GM21723 (cell line): Measurements from ENCODE around the gene EVX2.

ENCODE experiments used
- ATAC-seq: cut with Tn5 transposase; IDR thresholded peaks from one replicate; pipeline ENCODE4 v1.9.1; 2021; ENCODE audit warnings: mild to moderate bottlenecking, moderate library complexity; ENCODE audit not compliant: unreplicated experiment

EVX2 gene

DNA sequence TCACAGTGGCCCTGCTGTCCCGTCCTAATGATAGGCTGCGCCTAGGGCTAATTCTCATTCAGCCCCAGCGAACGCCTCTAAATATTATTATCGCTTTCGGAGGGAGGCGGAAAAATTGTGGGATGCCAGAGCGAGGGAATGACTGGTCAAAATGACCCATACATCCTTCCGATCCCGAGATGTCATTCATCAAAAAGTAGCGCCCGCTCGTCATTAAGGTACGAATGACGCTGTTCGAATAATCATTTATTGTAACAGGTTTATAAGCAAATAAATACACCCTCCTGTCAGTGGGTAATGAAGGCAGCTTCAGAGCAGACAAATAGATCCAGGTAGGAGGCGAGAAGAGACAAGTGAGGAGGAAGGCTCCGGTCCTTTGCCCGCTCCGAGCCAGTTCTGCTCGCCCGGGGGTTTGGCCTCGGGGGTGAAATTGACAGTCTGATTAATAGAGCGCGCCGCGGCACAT is at the start of gene EVX2:
Gene EVX2, minus strand, starts transcription at position 167 of the 466 bp plus-strand sequence. CDS start 186 bp downstream, outside the sequence.
- no peak for ATAC-seq

DNA sequence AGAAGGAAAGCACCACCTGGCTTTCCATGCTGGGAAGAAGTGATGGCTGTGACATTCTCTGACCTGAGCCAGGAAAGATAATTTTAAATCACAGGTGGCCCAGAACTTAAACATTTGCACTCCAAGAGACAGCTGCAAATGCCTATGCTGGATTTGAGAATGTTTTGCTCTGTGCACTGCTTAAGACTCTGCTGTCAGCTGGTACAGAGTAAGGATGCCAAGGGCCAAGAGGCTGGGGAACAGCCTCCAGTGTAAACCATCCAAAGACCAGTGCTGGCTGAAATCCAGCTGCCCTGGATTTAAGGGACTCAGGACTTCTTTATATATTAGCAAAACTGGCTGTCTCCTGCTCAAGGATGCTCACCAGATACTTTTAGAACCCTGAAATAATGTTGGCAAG is 49.6 kb upstream of the EVX2 start:
- no peak for ATAC-seq

DNA sequence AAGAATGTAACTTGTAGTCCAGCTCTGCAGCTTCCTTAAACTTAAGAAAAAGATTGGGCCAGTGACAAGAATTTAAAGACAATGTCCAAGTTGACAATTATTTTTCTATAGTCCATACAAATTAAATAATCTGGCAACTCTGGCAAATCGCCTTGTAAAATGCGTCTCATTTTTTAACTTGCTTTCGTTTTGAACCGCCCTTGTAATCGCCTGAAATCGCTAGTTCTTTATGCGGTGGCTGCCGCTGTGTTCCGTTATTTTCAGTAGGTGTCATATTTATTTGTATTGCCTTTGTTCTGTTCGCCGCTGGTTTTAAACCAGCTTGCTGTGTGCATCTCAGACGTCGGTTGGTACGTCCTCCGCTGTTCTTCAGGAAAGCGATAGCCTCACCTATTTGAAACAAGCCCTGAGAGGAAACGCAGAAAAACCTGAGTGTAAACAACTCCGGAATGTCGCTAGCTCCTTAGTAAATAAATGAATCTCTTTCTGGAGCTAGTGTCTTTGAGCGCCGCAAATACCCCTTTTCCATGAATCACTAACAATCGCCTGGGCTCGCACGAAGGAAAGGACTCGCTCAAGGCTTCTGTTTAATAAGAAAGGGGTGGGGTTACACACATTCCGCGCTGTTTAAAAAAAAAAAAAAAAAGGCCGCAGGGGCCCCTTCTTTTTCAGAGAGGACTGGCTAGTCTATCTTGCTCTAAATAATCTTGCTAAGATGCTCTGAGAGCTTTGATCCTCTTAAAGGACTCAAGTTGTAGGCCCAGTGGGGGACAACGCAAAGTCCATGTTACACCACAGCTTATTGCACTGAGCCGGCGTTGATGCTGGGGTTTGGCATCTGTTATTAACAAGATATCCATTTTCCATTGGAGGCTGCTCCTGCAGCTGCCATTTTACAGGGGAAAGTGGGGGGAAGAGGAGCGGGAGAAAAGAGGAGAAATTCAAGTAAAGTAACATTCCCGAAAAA is 48.7 kb upstream of the EVX2 start:
- ATAC-seq, result no peak

DNA sequence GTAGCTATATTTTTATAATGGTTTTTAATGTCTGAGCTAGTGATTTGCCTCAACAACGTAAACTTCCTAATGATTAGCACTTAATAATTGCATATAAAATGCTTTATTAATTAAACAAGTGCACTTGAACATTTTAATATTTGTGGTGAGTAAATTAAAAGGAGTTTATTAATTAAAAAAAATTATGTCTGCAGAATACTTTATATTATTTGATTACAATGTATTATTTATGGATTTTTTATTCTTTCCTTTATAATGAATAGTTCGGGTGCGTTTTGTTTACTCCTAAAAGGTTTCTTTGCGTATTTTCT is 48.0 kb upstream of the EVX2 start:
- ATAC-seq, result no peak

DNA sequence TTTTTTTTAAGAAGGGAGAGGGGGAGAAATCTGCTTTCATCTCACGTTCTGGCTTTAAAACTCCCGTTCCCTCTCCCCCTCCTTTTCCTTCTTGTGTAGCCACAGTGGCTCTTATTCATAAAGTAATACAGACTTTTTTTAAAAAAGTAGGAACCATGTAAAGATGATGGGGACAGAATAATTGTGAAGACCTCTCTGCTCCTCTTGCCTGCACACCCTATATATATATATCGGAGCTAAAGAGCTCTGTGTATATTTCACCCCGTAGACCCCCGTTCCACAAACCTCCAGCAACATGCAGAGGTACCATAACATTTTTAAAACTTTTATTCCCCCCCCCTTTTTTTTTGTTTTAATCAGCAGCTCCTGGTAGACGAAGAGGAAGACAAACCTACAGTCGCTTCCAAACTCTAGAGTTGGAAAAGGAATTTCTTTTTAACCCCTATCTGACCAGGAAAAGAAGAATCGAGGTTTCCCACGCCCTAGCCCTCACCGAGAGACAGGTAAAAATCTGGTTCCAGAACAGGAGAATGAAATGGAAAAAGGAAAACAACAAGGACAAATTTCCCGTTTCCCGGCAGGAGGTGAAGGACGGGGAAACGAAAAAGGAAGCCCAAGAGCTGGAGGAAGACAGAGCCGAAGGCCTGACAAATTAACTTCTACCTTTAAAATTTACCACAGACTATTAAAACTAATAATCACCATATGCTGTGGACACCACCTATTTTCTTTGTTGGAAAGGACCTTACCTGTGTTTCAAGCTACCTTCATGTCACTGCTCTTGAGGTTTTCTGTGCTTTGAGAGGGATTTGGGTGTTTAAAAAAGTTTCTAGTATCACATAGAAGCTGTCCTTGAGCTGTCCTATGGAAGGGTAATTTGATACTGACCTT is 47.4 kb upstream of the EVX2 start:
- ATAC-seq, result no peak

DNA sequence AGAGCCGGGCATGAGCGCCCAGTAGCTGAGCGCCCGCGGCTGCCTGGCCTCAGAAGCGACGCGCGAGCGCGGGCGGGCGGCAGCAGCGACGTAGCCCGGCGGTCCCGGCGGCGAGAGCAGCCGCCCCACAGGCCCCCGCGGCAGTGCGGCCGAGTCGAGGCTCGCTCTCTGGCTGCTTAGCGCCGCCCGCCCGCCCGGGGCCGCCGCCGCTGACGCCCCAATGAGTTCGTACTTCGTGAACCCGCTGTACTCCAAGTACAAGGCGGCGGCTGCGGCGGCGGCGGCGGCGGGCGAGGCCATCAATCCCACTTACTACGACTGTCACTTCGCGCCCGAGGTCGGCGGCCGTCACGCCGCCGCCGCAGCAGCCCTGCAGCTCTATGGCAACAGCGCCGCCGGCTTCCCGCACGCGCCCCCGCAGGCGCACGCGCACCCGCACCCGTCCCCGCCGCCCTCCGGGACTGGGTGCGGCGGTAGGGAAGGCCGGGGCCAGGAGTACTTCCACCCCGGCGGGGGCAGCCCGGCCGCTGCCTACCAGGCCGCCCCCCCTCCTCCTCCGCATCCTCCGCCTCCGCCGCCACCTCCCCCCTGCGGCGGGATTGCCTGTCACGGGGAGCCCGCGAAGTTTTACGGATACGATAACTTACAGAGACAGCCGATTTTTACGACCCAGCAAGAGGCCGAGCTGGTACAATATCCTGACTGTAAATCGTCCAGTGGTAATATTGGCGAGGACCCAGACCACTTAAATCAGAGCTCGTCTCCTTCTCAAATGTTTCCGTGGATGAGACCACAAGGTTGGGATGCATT is 46.6 kb upstream of the EVX2 start:
- ATAC-seq, result no peak

DNA sequence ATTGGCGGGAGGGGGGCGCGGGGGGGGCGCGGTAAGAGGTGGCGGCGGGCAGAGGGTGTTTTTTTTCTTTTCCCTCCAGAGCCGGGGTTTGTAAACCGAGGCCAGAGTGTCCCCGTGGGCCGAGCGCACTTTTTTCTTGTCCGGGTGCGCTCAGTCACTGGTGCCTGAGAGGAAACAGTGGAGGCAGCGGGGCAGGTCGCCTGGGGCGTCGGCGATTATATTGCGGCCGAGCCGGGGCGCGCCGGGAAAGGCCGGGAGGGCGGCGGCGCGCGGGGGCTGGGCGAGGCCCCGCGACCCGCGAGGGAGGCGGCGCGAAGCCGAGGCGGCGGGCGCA is 46.0 kb upstream of the EVX2 start:
- ATAC-seq, result no peak

DNA sequence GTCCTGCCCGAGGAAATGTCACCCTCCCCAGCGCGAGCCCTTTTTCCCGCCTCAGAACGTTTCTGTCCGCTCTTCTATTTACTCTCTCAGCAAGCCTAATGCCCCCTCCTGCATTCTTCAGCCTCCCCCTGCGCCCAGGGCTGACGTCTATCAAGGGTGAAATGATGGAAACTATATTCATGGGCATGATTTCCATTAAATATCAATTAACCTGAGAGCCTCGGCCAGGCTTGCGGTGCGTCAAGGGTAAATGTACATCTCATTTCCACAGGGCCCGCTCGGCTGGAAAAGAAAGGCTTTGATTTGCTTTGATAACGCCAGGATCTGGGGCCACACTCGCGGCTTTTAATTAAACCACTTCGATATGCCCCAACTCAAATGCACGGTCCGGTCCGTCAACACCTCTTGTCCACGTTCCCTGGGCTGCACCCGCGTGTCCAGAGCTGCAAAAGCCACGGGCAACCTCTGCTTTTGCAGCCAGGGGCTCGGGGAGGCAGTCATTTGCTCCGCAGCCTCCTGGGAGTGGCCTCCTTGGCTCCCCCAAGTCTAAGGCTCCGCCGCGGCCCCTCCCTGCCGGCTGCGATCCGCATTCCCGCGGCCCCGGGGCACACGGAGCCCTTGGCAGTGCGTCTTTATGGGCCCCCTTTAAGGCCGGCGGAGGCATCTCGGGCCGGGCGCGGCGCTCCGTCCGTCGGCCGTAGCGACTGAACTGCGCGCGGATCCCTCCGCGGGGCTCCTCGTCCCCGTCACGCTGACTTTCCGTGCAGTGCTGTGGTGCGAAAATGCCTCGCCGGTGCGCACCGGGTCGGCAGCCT is 45.4 kb upstream of the EVX2 start, which contains the start of gene HOXD8:
Gene HOXD8, plus strand, starts transcription at position 724 of the 815 bp plus-strand sequence. CDS start 662 bp downstream, outside the sequence.
- ATAC-seq, result no peak

DNA sequence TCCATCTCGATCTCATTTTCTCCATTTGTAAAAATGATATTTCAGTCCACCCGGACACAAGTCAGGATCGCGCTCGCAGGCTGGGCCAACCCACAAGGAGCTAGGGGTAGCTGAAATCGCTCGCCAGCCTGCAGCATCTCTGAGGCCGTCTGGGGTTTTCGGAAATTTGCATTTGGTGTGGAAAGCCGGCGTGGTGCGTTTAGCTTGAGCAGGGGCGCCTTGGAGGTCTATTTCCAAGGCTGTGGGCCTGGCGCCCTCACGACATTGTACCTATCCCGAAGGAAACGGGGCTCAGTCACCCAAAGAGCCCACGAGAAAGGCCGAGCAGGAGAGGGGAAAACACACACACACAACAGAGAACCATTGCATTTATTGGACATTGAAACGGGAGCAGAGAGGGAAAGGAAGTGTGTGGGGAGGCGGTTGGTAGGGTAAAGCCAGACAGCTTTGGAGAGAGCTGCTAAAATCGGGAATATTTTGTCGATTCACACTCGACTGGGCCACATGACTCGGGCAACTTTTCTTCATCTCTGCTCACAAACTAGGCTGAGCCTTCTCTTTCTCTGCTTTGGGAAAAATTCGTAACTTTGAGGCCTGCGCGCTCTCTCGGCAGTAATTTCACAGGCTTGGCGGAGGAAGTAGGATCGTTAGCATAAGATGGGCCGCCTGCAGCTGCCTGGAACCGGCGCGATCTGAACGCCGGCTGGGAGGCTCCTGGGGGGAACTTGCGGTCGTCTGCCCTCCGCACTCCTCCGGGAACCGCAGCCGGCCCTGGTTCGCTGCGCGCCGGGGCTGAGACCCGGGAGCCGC is 44.6 kb upstream of the EVX2 start:
- no peak for ATAC-seq

DNA sequence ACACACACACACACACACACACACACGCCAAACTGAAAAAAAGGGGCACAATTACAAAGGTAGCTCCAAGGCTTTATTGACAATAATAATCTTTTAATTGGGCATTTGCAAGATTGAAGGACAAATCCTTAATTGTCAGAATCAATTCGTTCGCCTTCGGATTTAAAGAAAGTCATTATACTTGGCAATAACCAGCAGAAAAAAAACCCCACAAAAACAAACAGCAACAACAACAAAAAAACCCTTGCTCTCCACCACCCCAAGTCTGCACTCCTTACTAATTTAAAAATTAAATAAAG is 44.0 kb upstream of the EVX2 start:
- ATAC-seq, result no peak

DNA sequence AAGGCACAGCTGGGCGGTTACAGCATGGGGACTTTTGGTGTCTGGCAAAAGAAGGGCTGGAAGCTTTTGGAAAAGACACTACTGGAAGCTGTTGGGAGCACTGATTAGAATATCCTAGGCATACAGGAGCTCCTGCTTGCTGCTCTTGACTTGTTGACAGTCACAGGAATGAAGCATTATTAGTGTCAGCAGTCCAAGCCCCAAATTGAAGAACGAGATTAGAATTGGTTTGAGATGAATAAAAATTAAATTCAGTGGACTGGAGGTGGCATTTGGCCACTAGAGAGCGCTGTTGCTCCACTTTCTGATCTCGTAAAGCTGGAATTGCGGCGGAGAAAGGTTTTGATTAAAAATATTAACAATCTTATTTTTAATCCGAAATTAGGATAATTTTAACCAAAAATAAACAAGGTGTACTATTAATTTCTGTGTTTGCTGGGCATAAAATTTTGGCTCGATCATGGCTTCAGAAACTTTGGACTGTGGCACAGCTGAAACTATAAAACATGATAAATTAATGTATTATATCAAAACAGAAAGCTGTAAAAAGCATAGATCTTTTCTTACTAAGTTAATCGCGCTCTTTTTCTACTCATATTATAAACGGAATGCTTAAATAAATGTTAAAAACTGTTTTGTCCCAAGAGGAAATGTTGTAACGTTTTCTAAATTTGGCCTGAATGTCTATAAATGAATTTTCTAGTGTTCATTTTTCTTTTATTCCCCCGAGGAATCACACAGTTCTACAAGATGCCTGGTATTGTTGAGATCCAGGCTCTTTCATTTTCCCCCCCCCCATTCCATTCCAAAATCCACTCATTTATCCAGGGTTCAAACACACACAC is 43.4 kb upstream of the EVX2 start:
- ATAC-seq, result no peak

DNA sequence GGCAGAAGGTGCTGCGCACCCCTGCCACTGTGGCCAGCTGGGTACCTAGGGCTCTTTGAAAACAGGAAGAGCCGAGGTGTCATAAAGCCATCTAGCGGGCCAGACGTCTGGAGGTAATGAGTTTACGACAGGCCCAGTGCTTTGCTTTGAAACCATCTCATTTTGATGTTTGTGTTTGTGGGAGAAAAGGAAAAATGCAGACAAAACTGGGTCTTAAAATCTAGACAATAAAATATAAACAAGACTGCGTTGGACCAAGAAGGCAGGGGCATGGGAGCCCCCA is 42.0 kb upstream of the EVX2 start:
- ATAC-seq, result no peak

DNA sequence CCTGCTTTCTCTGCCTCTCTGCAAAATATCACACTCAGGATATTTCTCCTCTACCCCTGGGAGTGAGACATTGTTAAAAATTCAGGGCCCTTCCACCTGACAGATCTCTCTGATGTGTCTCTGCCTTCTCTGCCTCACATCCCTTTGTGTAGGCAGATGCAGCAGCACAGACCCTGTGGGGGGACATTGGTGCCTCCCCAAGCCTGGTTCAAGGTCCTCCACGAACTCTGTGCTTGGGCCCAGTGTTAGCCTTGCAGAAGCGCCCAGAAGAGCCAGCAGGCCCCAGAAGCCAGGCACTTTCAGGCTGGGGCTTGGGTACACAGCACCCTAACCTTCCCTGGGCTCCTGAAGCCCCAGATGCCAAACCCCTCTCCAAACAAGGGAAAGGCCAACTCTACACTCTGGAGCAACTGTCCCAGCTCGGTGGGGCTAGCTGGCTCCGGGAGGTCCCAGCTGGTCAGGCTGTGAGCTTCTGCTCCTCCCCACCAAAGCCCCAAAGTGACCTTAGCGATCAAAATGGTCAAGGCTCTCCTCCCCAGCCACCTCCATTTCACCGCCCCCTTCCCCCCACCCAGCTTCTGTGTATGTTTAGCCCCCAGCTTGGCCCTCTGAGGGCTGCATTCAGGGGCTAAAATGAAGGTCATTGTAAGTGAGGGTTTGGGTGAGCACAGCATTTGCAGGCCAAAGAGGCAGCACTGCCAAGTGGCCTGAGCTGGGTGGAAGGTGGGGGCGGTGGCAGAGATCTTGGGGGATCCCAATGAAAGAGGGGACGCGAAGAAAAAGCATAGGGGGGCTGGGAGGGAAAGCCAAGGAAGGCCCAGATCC is 41.4 kb upstream of the EVX2 start:
- no peak for ATAC-seq

DNA sequence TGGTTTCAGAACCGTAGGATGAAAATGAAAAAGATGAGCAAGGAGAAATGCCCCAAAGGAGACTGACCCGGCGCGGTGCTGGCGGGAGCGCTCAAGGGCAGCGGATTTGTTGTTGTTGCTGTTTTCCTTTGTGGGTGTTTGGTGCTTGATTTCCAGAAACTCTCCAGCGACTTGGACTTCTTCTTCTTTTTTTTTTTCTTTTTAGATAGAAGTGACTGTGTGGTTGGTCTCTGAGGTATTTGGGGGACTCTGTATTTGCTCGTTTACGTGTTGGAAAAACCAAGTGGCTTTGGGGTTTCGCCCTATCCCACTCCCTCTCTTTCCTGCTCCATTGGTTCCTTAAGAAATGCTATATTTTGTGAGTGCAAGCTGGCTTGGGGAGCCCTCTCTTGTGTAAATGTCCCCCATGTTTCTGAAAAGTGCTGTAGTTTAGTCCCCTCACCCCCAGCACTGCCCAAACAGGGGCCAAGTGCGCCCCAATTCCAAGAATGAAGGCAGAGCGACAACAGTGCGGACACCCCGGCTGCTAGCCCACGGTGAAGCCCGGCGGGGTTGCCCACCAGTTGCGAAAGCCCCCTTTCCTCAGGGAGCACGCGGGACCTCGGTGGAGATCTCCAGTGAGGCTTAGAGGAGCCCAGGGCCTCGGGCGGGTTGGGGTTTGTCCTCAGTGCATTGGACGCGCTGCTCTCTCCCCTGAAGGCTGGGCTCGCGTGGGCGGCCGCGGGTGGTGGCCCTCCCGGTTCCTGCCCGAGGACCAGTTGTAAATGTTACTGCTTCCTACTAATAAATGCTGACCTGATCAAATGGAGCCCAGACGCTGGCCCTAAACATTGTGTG is 40.6 kb upstream of the EVX2 start:
- no peak for ATAC-seq

DNA sequence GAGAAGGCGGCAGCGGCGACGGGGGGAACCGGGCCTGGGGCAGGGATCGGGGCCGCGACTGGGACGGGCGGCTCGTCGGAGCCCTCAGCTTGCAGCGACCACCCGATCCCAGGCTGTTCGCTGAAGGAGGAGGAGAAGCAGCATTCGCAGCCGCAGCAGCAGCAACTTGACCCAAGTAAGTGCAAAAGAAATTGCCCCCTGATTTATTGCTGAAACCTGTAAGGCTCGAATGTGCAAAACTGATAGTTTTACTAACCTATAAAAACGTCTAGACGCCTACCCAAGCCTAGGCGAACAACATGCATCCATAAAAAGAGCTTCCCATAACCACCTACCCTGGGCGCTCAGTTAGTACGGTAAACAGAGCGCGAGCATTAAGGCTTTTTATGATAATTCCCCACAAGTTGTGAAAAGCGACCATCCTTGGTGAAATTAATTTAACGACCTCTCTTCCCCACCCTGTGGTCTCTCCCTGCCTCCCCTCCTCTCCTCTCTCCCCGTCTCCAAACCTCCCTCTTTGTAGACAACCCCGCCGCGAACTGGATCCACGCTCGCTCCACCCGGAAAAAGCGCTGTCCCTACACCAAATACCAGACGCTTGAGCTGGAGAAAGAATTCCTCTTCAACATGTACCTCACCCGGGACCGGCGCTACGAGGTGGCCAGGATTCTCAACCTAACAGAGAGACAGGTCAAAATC is 39.8 kb upstream of the EVX2 start:
- no peak for ATAC-seq

DNA sequence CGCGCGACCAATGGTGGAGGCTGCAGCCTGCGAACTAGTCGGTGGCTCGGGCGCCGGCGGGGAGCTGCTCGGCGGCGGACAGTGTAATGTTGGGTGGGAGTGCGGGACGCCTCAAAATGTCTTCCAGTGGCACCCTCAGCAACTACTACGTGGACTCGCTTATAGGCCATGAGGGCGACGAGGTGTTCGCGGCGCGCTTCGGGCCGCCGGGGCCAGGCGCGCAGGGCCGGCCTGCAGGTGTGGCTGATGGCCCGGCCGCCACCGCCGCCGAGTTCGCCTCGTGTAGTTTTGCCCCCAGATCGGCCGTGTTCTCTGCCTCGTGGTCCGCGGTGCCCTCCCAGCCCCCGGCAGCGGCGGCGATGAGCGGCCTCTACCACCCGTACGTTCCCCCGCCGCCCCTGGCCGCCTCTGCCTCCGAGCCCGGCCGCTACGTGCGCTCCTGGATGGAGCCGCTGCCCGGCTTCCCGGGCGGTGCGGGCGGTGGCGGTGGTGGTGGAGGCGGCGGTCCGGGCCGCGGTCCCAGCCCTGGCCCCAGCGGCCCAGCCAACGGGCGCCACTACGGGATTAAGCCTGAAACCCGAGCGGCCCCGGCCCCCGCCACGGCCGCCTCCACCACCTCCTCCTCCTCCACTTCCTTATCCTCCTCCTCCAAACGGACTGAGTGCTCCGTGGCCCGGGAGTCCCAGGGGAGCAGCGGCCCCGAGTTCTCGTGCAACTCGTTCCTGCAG is 39.1 kb upstream of the EVX2 start, which contains the start of gene HOXD9:
Gene HOXD9, plus strand, starts transcription at position 37 of the 728 bp plus-strand sequence. Its CDS starts 50 bp downstream, at position 87.
- no peak for ATAC-seq
